CD4-positive, alpha-beta memory T cell (primary cell): ENCODE data around the gene C9orf152. TPM values are rescaled to one million over a fixed set of nuclear protein-coding genes. Genes with fewer than 3 reads are reported as not detected.

ENCODE experiments used
- CTCF ChIA-PET: fragments of 350-600 bp; sonication (Branson Sonifier 250); formaldehyde crosslinking; loops from one replicate; lab custom pipeline; 2021; ENCODE audit warnings: inconsistent platforms; ENCODE audit not compliant: partially characterized antibody; lab: Charles Lee
- POLR2A ChIA-PET: fragments of 350-600 bp; sonication (Branson Sonifier 250); formaldehyde crosslinking; loops from one replicate; lab custom pipeline; 2021; ENCODE audit not compliant: partially characterized antibody; lab: Charles Lee
- DNase-seq, 5 donors: peaks; one replicate each; pipeline versions ENCODE4 v3.0.0 to v3.0.0-alpha.2; 2020 to 2022; ENCODE audit warnings: mixed read lengths in 1 of 5
- H3K27ac ChIP-seq: one replicate; pipeline ENCODE4 v1.7.0; 2013; ENCODE audit warnings: low read depth, low read length
- H3K27me3 ChIP-seq: 2 replicates; pipeline ENCODE4 v1.7.0; 2013; ENCODE audit warnings: mild to moderate bottlenecking, low read length, moderate library complexity; ENCODE audit not compliant: insufficient read depth
- H3K36me3 ChIP-seq: 2 replicates; pipeline ENCODE4 v1.7.0; 2013; ENCODE audit warnings: mild to moderate bottlenecking, low read length, moderate library complexity; ENCODE audit not compliant: insufficient read depth
- H3K4me1 ChIP-seq: 2 replicates; pipeline ENCODE4 v1.7.0; 2013; ENCODE audit warnings: mild to moderate bottlenecking, low read length, moderate library complexity; ENCODE audit not compliant: insufficient read depth
- H3K4me3 ChIP-seq, 2 donors: one replicate each; pipeline ENCODE4 v1.7.0; 2013; ENCODE audit warnings: low read length in 2 of 2, mild to moderate bottlenecking in 1 of 2
- H3K9me3 ChIP-seq, 2 donors: one replicate each; pipeline ENCODE4 v1.7.0; 2013; ENCODE audit warnings: low read length in 2 of 2, control low read depth in 1 of 2; ENCODE audit not compliant: control insufficient read depth in 1 of 2
- H3K27ac Mint-ChIP-seq, 7 donors: one replicate each; pipeline ENCODE4 v1.8.0; 2020 to 2021; ENCODE audit warnings: mixed read lengths in 7 of 7, mild to moderate bottlenecking in 6 of 7, inconsistent platforms in 3 of 7, moderate library complexity in 3 of 7
- H3K27me3 Mint-ChIP-seq, 2 donors: one replicate each; pipeline ENCODE4 v1.8.0; 2020 to 2021; ENCODE audit warnings: mixed read lengths in 2 of 2
- H3K36me3 Mint-ChIP-seq, 2 donors: one replicate each; pipeline ENCODE4 v1.8.0; 2020 to 2021; ENCODE audit warnings: mixed read lengths in 2 of 2, inconsistent platforms in 1 of 2, mild to moderate bottlenecking in 1 of 2
- H3K4me1 Mint-ChIP-seq, 4 donors: one replicate each; pipeline ENCODE4 v1.8.0; 2020 to 2021; ENCODE audit warnings: mixed read lengths in 4 of 4, mild to moderate bottlenecking in 1 of 4
- H3K4me3 Mint-ChIP-seq, 8 donors: one replicate each; pipeline ENCODE4 v1.8.0; 2020 to 2021; ENCODE audit warnings: mixed read lengths in 8 of 8, mild to moderate bottlenecking in 7 of 8, moderate library complexity in 6 of 8, inconsistent platforms in 3 of 8
- H3K9me3 Mint-ChIP-seq, 8 donors: one replicate each; pipeline ENCODE4 v1.8.0; 2020 to 2021; ENCODE audit warnings: mixed read lengths in 8 of 8, mild to moderate bottlenecking in 5 of 8, inconsistent platforms in 3 of 8, moderate library complexity in 1 of 8
- intact Hi-C: fragments of 100-400 bp; cut with micrococcal nuclease; formaldehyde crosslinking; loops from one replicate; pipeline ENCODE4 v1.15.1; 2023
- polyA plus RNA-seq, 2 donors: library from polyadenylated mRNA; unstranded; fragments of 300-500 nt; fragmentation: Illumina TruSeq; gene quantifications; one replicate each; pipeline ENCODE4 v1.2.3, GENCODE V29; 2021
- total RNA-seq, 2 experiments: library from RNA; stranded (reverse); gene quantifications; one replicate each; pipeline ENCODE4 v1.2.3, GENCODE V29; 2021

Gene C9orf152
- total and polyA plus RNA-seq, 4 experiments from 2014 or later: not detected

DNA sequence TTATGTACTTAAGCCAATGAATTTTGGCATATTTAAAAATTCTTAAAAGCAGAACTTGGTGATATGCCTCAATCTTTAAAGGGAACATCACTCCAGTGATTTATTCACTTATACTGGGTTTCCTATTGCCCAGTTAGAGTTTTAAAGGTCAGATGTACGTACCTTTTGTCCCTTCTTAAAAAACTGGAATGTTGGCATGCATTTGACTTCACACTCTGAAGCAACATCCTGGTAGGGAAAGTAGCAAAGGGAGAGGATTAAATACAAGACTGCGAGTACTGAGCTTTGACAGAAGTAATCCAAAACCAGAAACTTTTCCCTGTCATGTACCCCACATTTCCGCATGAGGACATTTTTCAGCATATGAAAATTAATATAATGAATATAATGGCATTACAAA lies 36.7 kb upstream of the C9orf152 start:
- H3K9me3 Mint-ChIP-seq: no peaks in the 10 kb centered on the region
- no peaks in the 10 kb centered on the region for H3K4me1 Mint-ChIP-seq
- Histone ChIP-seq H3K4me3 (no peak overlapping the region), H3K36me3 (peaks cover 11% of the 10 kb centered on the region), H3K27me3 (no peaks in the 10 kb centered on the region), H3K4me1 (no peaks in the 10 kb centered on the region), H3K27ac (no peak overlapping the region), H3K9me3 (no peaks in the 10 kb centered on the region)
- no peak overlapping the region for H3K4me3 Mint-ChIP-seq
- no peaks in the 10 kb centered on the region for H3K27me3 Mint-ChIP-seq
- CTCF ChIA-PET: no interaction called here
- no peak overlapping the region for H3K27ac Mint-ChIP-seq
- H3K36me3 Mint-ChIP-seq: peaks cover 31 to 42% of the 10 kb centered on the region in 2 donors
- intact Hi-C loops: no loop called here
- no peak for DNase-seq
- POLR2A ChIA-PET: no interaction called here

DNA sequence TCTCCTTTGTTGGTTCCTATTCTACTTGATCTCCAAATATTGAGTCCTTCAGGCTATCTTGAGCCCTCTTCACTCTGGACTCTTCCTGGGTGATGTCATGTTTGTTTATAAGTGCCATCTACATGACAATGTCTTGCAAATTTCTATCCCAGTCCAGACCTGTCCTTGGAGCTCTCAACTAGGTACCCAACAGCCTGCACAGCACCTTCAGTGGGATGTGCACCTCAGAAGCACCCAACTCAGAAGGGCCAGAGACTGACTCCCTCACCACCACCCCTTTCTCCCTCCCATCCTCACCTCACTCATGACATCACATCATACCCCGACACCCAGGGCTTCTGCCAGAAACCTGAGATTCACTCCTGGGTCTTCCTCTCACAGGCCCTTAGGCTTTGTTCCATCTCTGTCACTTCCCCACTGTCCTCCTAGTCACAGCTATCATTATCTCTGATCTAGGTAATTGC lies 33.9 kb upstream of the C9orf152 start:
- Mint-ChIP-seq H3K27ac (no peak overlapping the region), H3K4me1 (no peaks in the 10 kb centered on the region), H3K36me3 (peaks cover 21 to 27% of the 10 kb centered on the region in 2 donors), H3K27me3 (no peaks in the 10 kb centered on the region), H3K9me3 (peaks cover 0 to 3% (median 0%) of the 10 kb centered on the region in 8 donors), H3K4me3 (no peak overlapping the region)
- H3K36me3 ChIP-seq: peaks cover 6% of the 10 kb centered on the region
- intact Hi-C loops: no loop called here
- no peaks in the 10 kb centered on the region for H3K4me1 ChIP-seq
- no peak overlapping the region for H3K4me3 ChIP-seq
- no peak for DNase-seq
- H3K9me3 ChIP-seq: no peaks in the 10 kb centered on the region
- H3K27me3 ChIP-seq: no peaks in the 10 kb centered on the region
- ChIA-PET POLR2A (no interaction called here), CTCF (interaction anchor here (0.9 kb wide), 1 partner anchor 15 kb away, joined by 3 read pairs; no protein-coding TSS in a partner anchor)
- H3K27ac ChIP-seq: no peak overlapping the region

DNA sequence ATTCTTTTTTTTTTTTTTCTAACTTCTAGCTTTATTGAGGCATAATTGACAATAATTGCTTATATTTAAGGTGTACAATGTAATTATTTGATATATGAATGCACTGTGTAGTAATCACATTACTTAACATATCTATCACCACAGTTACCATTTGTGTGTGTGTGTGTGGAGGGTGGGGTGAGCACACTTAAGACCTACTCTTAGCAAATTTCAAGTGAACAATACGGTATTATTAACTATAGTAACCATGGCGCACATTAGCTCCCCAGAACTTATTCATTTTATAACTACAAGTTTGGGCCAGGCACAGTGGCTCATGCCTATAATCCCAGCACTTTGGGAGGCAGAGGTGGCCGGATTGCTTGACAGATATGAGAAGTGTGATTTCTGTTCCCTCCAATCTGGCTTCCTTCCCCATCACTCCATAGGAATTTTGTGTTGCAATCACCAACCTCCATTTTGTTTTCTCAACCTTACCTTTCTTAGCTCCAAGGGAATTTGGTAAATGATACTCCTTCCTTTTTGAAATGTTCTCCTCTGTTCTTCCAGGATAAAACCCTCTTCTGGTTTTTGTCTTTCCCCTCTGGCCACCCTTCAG lies 33.4 kb upstream of the C9orf152 start:
- Histone ChIP-seq H3K4me1 (no peaks in the 10 kb centered on the region), H3K9me3 (no peaks in the 10 kb centered on the region), H3K36me3 (peaks cover 6% of the 10 kb centered on the region), H3K27me3 (no peaks in the 10 kb centered on the region), H3K27ac (no peak overlapping the region), H3K4me3 (no peak overlapping the region)
- H3K36me3 Mint-ChIP-seq: peaks cover 19 to 22% of the 10 kb centered on the region in 2 donors
- H3K4me1 Mint-ChIP-seq: no peaks in the 10 kb centered on the region
- DNase-seq: no peak
- H3K9me3 Mint-ChIP-seq: peaks cover 0 to 3% (median 2%) of the 10 kb centered on the region in 8 donors
- ChIA-PET CTCF (no interaction called here), POLR2A (no interaction called here)
- H3K27ac Mint-ChIP-seq: no peak overlapping the region
- no peak overlapping the region for H3K4me3 Mint-ChIP-seq
- no peaks in the 10 kb centered on the region for H3K27me3 Mint-ChIP-seq
- intact Hi-C loops: no loop called here

DNA sequence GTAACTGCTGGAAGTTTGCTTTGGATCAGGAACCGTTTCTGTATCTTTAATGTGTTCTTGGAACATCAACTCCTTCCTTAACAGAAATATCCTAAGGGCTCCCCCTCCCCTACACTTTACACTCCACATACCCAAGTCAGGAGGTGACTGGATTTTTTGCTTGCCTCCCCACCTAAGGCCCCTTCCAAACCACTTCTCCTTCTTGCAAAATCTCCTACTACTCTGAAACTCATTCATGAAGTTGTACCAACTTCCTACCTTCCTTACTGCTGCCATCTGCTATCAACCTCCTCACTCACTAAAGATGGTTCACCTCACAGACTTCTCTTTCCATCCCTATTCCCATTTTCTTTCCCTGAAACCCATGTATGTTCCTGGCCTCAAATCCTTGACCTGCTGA lies 32.2 kb upstream of the C9orf152 start:
- Mint-ChIP-seq H3K27ac (no peak overlapping the region), H3K27me3 (no peaks in the 10 kb centered on the region), H3K9me3 (peaks cover 0 to 6% (median 3%) of the 10 kb centered on the region in 8 donors), H3K36me3 (peaks cover 16 to 17% of the 10 kb centered on the region in 2 donors), H3K4me3 (no peak overlapping the region), H3K4me1 (no peaks in the 10 kb centered on the region)
- Histone ChIP-seq H3K27ac (no peak overlapping the region), H3K4me1 (no peaks in the 10 kb centered on the region), H3K36me3 (peaks cover 6% of the 10 kb centered on the region), H3K4me3 (no peak overlapping the region), H3K9me3 (no peaks in the 10 kb centered on the region), H3K27me3 (no peaks in the 10 kb centered on the region)
- intact Hi-C loops: no loop called here
- POLR2A ChIA-PET: no interaction called here
- no peak for DNase-seq
- CTCF ChIA-PET: interaction anchor here (1.2 kb wide), 1 partner anchor 20 kb away, joined by 4 read pairs; no protein-coding TSS in a partner anchor

DNA sequence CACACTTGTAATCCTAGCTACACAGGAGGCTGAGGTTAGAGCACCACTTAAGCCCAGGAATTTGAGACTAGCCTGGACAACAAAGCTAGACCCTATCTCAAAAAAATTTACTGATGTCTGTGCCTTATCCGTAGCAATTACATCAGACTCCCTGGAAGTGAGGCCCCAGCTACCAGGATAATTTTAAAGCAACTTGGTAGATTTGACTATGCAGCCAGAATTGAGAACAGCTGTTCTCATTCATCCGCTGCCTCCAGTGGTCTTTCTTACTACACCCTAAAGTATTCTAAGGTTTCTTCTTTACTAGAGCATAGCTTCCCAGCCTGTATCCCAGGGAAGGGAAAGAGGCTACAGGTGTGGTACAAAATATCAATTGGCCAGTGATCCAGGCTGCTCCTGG lies 20.4 kb upstream of the C9orf152 start:
- intact Hi-C loops: no loop called here
- peaks cover 0 to 3% (median 0%) of the 10 kb centered on the region in 8 donors for H3K9me3 Mint-ChIP-seq
- H3K27me3 Mint-ChIP-seq: no peaks in the 10 kb centered on the region
- no peak overlapping the region for H3K27ac Mint-ChIP-seq
- CTCF ChIA-PET: interaction anchor here (0.6 to 1.9 kb wide), 3 partner anchors 10 to 45 kb away, joined by 3 to 7 read pairs (median 4); no protein-coding TSS in a partner anchor
- no peaks in the 10 kb centered on the region for H3K36me3 ChIP-seq
- no peaks in the 10 kb centered on the region for H3K4me1 Mint-ChIP-seq
- H3K27ac ChIP-seq: no peak overlapping the region
- H3K27me3 ChIP-seq: no peaks in the 10 kb centered on the region
- no peak for DNase-seq
- no peak overlapping the region for H3K4me3 Mint-ChIP-seq
- H3K36me3 Mint-ChIP-seq: no peaks in the 10 kb centered on the region
- no peaks in the 10 kb centered on the region for H3K4me1 ChIP-seq
- no peak overlapping the region for H3K4me3 ChIP-seq
- POLR2A ChIA-PET: no interaction called here
- no peaks in the 10 kb centered on the region for H3K9me3 ChIP-seq

DNA sequence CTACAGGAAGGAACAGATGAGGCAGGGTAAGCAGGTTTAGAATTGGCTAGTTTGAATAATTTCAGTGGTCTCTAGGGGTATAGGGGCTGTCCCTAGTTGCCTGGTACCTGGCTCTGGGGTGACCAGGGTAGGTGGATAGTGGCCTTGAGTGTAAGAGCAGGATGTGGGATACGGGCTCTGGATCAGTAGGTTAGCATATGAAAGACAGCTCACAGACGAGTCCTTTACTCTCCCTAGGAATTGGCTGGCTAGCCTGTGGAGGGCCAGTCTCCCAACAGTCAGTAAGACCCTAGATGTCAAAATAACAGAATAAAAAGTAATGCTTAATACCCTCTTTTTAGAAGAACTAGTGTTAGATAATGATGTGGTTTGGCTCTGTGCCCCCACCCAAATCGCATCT lies 16.6 kb upstream of the C9orf152 start:
- Histone ChIP-seq H3K27ac (no peak overlapping the region), H3K9me3 (no peaks in the 10 kb centered on the region), H3K4me1 (no peaks in the 10 kb centered on the region), H3K27me3 (no peaks in the 10 kb centered on the region), H3K4me3 (no peak overlapping the region), H3K36me3 (no peaks in the 10 kb centered on the region)
- CTCF ChIA-PET: no interaction called here
- Mint-ChIP-seq H3K4me3 (no peak overlapping the region), H3K27me3 (peaks cover 0 to 5% of the 10 kb centered on the region in 2 donors), H3K4me1 (no peaks in the 10 kb centered on the region), H3K9me3 (peaks cover 0 to 2% (median 0%) of the 10 kb centered on the region in 8 donors), H3K36me3 (no peaks in the 10 kb centered on the region), H3K27ac (no peak overlapping the region)
- DNase-seq: no peak
- POLR2A ChIA-PET: no interaction called here
- intact Hi-C loops: no loop called here

DNA sequence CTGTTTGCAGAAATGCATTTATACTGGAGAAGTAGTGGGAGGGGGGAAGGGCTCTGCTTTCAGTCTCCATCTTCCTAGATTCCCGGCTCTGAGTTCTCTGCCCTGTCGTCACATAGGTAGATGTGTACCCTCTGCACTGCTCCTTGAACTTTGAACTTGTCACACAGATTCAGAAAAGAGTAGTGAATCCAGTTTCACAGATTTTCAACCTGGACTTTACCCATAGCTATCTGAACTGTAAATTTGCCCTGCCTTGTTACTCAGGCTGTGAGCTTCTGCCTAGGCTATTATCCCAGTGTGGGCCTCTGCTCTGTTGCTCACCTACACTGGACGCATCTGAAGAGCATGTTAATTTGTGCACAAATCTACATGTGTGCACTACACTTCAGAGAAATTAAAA lies 12.8 kb upstream of the C9orf152 start:
- no peaks in the 10 kb centered on the region for H3K36me3 ChIP-seq
- H3K27me3 Mint-ChIP-seq: peaks cover 8 to 10% of the 10 kb centered on the region in 2 donors
- peaks cover 0 to 2% (median 0%) of the 10 kb centered on the region in 8 donors for H3K9me3 Mint-ChIP-seq
- intact Hi-C loops: no loop called here
- no peak overlapping the region for H3K4me3 Mint-ChIP-seq
- H3K9me3 ChIP-seq: no peaks in the 10 kb centered on the region
- peaks cover 4% of the 10 kb centered on the region for H3K27me3 ChIP-seq
- H3K36me3 Mint-ChIP-seq: no peaks in the 10 kb centered on the region
- peaks cover 2 to 4% (median 3%) of the 10 kb centered on the region in 4 donors for H3K4me1 Mint-ChIP-seq
- no peaks in the 10 kb centered on the region for H3K4me1 ChIP-seq
- DNase-seq: no peak
- no peak overlapping the region for H3K27ac ChIP-seq
- ChIA-PET CTCF (interaction anchor here (0.7 to 7.5 kb wide), 6 partner anchors 12 to 503 kb away, joined by 3 to 58 read pairs (median 11); partner anchors contain the start of gene C9orf152), POLR2A (no interaction called here)
- H3K4me3 ChIP-seq: no peak overlapping the region
- H3K27ac Mint-ChIP-seq: peak overlapping the region in 1 of 7 donors; percentile 10
